CD4-positive, alpha-beta T cell treated with Interferon gamma for 1 hour (primary cell): ENCODE measurements around the gene USF2.

ENCODE experiments used
- DNase-seq: peaks from one replicate; pipeline ENCODE4 v3.0.0-alpha.2; 2020

Gene USF2

GRCh38 chr19:35303357-35303915 lies 34.7 kb downstream of the USF2 start:
- no peak for DNase-seq

DNA sequence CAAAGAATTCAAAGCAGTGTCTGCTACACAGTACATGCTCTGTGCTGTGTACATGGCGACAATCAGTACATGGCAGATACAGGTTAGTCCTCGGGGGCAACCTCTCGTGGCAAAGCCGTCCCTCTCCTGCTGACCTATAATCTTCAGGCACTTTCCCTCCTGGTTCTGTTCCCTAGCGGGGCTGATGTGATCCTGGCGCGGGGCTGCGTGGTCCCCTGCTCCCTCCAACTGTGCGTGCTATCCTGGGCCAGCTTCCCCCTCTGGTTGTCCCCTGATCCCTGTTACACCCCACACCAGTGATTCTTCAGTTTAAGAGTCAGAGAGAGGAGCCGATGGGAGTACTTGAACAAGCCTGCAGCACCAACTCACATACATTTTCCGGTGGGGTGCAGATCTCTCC lies 35.3 kb downstream of the USF2 start:
- no peak for DNase-seq

DNA sequence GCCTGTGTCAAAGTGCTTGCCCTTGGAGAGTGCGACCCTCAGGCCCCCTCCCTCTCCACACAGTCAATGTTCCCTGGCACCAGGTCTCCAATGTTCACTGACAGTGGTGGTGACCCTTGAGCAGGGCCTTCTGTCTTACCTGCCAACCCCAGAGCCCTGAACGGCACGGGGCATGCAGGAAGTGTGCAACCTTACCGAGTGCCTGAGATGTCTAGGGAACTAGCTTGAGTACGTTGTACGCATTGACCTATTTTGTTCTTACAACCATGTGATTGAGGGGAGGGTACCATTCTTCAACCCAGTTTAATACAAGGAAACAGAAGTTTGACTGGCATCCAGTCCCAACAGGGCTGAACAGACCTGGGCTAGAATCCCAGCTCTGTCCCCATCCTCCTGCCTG lies 36.4 kb downstream of the USF2 start:
- no peak for DNase-seq

- no peak for DNase-seq
These were observed 37.9 kb downstream of the USF2 start for GRCh38 chr19:35306473-35307246.

- DNase-seq = no peak
These were observed 39.2 kb downstream of the USF2 start for GRCh38 chr19:35307931-35308330.

DNA sequence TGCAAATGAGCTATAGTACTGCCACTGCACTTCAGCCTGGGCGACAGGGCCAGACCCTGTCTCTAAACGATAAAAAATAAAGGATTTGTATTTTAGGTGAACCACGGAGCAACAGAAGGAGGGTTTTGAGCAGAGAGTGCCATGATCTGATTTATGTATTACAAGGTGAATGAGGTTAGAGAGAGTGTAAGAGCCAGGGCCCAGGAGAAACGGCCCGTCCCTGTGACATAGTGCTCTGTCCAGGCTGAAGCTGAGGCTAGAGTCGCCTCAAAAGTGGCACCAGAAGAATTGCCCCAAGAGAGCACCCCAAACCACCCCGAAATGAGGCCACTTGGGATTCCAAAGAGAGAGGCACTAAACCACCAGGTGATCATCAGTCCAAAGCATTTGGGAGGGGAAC lies 40.1 kb downstream of the USF2 start:
- DNase-seq = no peak

DNA sequence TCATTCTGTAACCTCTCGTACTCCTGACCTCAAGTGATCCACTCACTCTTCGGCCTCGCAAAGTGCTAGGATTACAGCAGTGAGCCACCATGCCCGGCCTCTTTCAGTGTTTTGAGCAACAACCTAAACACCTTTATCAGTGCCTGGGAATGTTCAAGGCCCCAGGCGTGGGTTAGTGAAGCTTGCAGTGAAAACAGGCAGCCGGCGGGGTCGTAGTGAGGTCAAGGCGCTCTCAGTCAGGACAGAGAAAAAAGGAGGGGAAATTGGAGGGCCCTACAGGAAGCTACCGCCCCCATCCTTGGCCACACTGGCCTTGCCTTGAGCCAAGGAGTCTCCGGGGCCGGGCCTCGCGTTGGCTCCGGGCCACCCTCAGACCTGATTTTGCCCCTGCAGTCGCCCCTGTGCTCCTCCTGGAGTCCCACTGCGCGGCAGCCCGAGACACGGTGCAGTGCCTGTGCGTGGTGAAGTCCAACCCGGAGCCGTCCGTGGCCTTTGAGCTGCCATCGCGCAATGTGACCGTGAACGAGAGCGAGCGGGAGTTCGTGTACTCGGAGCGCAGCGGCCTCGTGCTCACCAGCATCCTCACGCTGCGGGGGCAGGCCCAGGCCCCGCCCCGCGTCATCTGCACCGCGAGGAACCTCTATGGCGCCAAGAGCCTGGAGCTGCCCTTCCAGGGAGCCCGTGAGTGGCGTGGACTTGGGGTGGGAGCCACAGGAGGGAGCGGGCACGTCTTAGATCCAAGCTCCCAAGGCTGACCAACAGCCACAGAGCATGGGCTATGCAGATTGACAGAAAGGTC lies 40.9 kb downstream of the USF2 start:
- no peak for DNase-seq

- DNase-seq = no peak
These were observed 41.6 kb downstream of the USF2 start for GRCh38 chr19:35310331-35310730.

DNA sequence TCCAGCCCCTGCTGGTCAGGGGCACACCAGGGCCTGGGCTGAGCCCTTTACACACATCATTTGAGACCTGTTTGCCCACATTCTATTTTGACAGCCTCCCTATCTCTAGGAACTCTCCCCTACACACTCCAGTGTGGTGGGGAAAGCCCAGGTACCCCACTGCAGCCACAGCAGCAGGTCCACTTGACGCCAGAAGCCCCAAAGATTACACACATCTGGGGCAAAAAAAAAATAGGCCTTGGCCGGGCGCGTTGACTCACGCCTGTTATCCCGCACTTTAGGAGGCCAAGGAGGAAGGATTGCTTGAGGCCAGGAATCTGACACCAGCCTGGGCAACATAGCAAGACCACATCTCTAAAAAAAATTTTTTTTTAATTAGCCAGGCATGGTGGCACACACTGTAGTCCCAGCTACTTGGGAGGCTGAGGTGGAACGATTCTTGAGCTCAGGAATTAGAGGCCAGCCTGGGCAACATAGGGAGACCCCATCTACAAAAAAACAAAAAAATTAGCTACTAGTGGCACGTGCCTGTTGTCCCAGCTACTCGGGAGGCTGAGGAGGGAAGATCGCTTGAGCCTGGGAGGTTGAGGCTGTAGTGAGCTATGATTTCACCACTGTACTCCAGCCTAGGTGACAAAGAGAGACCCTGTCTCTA lies 42.2 kb downstream of the USF2 start:
- DNase-seq = no peak

DNA sequence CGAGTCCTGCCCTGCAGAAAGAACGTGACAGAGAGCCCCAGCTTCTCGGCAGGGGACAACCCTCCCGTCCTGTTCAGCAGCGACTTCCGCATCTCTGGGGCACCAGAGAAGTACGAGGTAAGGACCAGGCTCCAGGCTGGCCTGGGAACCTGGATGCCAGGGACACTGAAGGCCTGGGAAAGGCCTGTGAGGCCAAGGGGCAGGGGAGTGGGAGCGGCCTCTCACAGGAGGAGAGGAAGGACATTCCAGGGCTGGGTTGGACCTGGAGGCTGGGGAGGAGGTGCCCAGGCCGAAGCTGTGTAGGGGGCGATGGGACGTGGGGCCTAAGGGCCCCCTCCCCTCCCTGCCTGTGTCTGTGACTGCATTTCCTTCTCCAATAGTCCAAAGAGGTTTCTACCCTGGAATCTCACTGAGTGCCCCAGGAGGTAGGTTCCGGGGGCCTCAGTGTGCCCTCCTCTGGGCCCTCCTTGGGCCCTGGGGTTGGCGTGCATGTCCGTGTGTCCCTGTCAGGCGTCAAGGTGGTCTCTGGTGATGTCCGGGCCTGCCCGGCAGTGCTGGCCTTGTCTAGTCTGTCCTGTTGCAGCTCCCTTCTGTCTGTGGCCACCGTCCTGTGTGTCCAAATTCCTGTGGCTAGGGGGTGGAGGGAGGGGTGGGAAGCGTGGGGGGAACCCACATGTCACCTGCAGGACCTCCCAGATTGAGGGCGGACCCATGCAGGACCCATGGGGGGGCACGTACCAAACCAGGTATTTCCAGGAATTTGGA lies 43.3 kb downstream of the USF2 start:
- no peak for DNase-seq

- DNase-seq = no peak
These were observed 44.8 kb downstream of the USF2 start for GRCh38 chr19:35313587-35313986.

GRCh38 chr19:35314031-35314430 lies 45.3 kb downstream of the USF2 start:
- DNase-seq = no peak

DNA sequence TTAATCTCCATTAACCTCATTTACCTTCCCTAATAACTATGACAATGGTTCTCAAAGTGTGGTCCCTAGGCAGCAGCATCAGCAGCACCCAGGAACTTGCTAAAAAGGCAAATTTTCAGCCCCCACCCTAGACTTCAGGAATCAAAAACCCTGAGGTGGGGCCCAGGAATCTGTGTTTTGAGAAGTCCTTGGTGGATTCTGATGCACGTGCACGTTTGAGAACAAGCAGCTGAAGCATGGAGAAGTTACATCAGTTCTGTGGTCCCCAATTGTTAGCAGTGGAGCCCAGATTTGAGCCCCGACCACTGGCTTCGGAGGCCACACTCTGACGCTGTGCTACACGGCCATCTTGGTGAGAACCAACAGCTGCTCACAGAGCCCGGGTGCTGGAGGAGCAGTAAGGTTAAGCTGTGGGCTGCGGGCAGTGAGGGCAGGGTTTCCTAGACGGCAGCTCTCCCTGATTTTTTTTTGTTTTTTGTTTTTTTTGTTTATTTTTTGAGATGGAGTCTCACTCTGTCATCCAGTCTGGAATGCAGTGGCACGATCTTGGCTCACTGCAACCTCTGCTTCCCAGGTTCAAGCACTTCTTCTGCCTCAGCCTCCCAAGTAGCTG lies 46.2 kb downstream of the USF2 start:
- DNase-seq = no peak

DNA sequence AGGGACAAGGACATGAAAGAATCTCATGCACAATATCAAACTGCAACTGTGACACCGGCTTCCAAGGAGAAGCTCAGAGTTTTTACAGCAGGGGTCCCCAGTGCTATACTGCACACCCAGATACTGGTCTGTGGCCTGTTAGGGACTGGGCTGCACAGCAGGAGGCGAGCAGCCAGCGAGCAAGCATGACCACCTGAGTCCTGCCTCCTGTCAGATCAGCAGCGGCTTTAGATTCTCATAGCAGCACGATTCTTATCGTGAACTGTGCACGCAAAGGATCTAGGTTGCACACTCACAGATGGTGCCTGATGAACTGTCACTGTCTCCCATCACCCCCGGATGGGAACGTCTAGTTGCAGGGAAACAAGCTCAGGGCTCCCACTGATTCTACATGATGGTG lies 47.1 kb downstream of the USF2 start:
- DNase-seq = no peak

DNA sequence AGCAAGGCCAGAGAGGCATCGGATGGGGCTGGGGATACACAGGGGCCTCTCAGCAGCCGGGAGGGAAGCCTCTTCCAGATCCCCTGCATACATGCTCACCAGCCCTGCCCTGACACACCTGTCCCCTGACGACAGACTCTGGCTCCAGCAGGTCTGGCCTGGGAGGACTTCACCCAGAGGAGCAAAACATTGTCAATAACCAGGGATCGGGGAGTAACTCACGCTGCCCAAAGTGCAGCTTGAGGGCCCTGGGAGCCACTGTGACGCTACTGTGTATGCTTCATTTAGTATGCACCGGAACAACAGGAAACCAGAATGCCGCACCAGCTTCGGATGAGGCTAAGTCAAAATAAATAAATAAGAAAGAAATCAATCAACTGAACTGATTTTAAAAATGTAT lies 47.8 kb downstream of the USF2 start:
- no peak for DNase-seq

DNA sequence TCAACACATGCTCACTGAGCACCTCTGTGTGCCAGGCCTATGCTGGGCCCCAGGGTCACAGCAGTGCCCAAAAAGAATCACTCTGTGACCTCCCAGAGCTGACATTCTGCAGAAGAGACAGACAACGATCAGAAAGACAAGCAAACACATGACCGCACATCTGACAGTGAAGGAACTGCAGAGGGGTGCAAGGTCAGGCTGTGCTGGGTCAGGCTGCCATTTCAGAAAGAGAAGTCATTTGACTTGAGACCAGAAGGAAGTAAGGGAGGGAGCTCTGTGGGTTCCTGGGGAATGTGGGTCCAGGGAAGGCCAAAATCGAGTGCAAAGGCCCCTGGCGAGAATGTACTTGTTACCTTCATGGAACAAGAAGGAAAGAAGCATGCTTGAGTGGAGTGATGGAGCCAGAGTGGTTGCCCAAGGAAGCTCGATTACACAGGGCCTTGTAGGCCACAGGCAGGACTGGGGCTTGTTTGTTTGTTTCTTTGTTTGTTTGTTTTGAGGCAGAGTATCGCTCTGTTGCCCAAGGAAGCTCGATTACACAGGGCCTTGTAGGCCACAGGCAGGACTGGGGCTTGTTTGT lies 48.8 kb downstream of the USF2 start:
- no peak for DNase-seq

DNA sequence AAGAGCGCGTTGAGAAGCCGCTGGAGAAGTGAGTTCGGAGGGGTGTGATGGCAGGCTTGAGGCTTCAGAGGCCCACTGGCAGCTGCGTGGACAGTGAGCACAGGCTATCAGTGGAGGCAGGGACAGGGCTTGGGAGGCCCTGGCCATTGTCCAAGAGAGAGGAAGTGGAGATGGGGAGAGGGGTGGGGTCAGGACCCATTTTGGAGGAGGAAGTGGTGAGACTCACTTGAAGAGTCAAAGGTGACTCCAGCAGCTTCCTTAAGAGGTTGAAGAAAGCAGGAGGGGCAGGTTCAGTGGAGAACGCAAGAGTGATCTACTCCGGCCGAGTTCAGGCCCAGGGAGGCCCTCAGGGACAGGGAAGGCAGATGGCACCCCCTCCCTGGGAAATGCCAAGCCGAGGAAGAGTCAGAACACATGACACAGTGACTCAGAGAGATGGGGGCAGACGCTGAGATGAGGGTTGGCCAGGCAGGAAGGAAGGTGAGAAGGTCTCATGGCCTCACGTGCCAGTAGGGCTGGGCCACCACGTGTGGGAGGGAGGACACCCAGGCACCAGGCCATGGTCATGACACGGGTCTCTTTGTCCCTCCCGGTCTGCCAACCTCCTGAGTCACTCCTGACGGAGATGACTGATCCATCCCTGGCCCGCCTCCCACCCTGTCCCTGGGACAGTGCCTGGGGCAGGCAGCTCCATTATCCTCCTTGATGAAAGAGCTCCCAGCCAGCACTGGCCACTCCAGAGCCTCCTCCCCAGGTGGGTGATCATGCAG lies 50.1 kb downstream of the USF2 start:
- DNase-seq = peak; percentile 82

DNA sequence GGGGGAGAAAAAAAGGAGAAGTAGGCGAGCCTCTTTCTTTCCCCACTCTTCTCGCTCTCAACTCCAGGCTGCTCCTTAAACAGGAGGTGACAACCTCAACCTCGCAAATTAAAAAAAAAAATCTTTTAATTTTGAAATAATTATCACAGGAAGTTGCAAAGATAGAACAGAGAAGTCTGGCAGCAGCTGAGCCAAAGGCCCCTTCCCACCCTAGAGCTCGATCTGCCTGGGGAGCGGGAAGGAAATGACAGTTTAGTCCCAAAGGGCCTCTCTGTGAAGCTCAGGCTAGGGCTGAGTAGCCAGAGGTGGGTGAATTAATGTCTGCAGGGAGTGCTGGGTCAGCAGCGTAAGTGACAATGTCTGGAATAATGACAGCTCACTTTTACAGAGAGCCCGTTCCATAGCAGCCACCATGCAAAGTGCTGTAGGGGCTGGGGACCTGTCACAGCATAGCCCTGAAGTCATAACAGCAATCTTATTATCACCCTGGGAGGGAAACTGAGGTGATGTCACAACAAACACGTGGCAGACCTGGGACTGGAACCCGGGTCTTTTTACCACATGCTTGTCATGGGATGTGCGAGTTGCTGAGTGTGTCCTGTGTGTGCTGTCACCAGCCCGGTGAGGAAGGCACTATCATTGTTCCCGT lies 51.4 kb downstream of the USF2 start:
- peak; percentile 45 for DNase-seq

GRCh38 chr19:35321291-35321690 lies 52.5 kb downstream of the USF2 start:
- no peak for DNase-seq

- no peak for DNase-seq
These were observed 53.3 kb downstream of the USF2 start for GRCh38 chr19:35322014-35322413.

GRCh38 chr19:35327642-35328041 lies 58.9 kb downstream of the USF2 start:
- DNase-seq = no peak
